HG02870 (cell line): ENCODE data around the gene ANK2.

ENCODE experiments used
- ATAC-seq: cut with Tn5 transposase; IDR thresholded peaks from one replicate; pipeline ENCODE4 v1.9.1; 2021; ENCODE audit warnings: mild to moderate bottlenecking, moderate library complexity; ENCODE audit not compliant: unreplicated experiment

Gene ANK2

GRCh38 chr4:113433116-113433515 is 383.7 kb downstream of the ANK2 start:
- no peak for ATAC-seq
